Raji (cell line): Measurements from ENCODE around the gene ABI3BP.

ENCODE experiments used
- POLR2A ChIP-seq: IDR thresholded peaks from 2 replicates; pipeline ENCODE4 v1.6.1; 2011; ENCODE audit warnings: low read depth, low read length, control low read depth; ENCODE audit not compliant: insufficient read depth

Gene ABI3BP

GRCh38 chr3:100928638-100929428 is 64.4 kb downstream of the ABI3BP start:
- no peak for TF ChIP-seq POLR2A

- TF ChIP-seq POLR2A, result no peak
These were observed 65.4 kb downstream of the ABI3BP start for GRCh38 chr3:100927775-100928174.

GRCh38 chr3:100915706-100916495 is 77.3 kb downstream of the ABI3BP start:
- no peak for TF ChIP-seq POLR2A

GRCh38 chr3:100913870-100914648 is 79.2 kb downstream of the ABI3BP start:
- no peak for TF ChIP-seq POLR2A

GRCh38 chr3:100912976-100913545 is 80.2 kb downstream of the ABI3BP start:
- no peak for TF ChIP-seq POLR2A

GRCh38 chr3:100912571-100912970 is 80.7 kb downstream of the ABI3BP start:
- no peak for TF ChIP-seq POLR2A

- TF ChIP-seq POLR2A, result no peak
These were observed 81.3 kb downstream of the ABI3BP start for GRCh38 chr3:100911956-100912355.

GRCh38 chr3:100910986-100911385 is 82.2 kb downstream of the ABI3BP start:
- no peak for TF ChIP-seq POLR2A

GRCh38 chr3:100902572-100902971 is 90.6 kb downstream of the ABI3BP start:
- no peak for TF ChIP-seq POLR2A

GRCh38 chr3:100900671-100901335 is 92.4 kb downstream of the ABI3BP start:
- TF ChIP-seq POLR2A, result no peak

GRCh38 chr3:100899440-100900091 is 93.7 kb downstream of the ABI3BP start:
- no peak for TF ChIP-seq POLR2A

- TF ChIP-seq POLR2A, result no peak
These were observed 94.5 kb downstream of the ABI3BP start for GRCh38 chr3:100898681-100899080.

GRCh38 chr3:100896994-100897393 is 96.2 kb downstream of the ABI3BP start:
- no peak for TF ChIP-seq POLR2A

- TF ChIP-seq POLR2A, result no peak
These were observed 99.6 kb downstream of the ABI3BP start for GRCh38 chr3:100893590-100893989.
